ENCODE data around the gene PARP15.
"Not testable (repeated sequence)": the region's sequence is repeated elsewhere in the genome, so short reads cannot be mapped to it uniquely, and the experiment has no call there.

Gene PARP15

DNA sequence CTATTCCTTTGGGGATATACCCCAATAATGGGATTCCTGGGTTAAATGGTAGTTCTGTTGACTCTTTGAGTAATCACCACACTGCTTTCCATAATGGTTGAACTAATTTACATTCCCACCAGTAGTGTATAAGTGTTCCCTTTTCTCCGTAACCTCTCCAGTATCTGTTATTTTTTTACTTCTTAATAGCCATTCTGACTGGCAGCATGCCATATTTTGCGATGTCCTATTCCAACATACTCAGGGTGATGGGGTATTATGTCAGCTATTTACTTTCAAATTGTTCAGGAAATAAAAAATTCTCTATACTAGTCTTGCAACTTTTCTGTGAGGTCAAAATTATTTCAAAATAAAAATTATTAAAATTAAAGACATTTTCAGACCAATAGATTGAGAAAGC, 94.1 kb downstream of the PARP15 start:
- no peak for DNase-seq

DNA sequence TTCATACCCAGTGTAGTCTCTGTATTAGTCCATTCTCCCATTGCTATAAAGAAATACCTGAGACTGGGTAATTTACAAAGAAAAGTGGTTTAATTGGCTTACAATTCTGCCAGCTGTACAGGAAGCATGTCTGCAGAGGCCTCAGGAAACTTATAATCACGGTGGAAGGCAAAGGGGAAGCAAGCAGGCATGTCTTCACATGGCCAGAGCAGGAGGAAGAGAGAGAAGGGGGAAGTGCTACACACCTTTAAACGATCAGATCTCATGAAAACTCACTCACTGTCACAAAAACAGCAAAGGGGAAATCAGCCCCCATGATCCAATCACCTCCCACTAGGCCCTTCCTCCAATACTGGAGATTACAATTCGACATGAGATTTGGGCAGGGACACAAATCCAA, 96.9 kb downstream of the PARP15 start:
- DNase-seq = no peak

DNA sequence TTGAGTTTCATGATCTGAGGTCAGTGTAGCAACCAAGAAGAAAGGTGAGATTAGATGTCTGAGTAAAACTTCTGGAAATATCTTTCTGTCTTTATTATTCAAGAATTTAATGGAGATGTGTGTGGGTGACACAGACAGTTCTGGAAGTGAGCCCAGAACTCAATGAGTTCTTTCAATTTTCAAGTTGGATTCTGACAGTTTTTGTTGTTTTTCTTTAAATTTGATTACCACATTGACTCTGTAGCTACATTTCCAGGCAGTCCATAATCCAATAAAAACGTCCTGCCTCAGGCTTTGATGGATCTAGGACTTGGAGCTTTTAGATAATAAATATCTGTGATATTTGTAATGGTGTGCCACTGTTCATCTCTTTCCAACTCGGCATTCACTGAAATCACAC, 99.3 kb downstream of the PARP15 start:
- DNase-seq = no peak

DNA sequence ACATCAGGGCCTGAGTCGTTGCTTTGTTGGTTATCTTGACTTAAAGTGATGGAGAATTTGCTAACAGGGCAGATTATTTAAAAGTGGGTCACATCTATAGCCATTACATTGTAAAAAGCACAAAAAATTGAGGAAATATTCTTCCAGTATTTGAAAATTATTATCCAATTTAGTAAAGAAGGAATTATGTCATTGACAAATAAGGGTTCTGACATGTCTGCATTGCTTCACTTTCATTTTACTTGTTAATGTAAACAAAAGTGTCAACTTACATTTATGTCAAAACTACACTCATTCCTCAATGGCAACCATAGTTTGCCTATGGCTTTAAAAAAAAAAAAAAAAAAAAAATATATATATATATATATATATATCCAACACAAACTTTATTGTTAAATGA, 99.8 kb downstream of the PARP15 start:
- no peak for DNase-seq

DNA sequence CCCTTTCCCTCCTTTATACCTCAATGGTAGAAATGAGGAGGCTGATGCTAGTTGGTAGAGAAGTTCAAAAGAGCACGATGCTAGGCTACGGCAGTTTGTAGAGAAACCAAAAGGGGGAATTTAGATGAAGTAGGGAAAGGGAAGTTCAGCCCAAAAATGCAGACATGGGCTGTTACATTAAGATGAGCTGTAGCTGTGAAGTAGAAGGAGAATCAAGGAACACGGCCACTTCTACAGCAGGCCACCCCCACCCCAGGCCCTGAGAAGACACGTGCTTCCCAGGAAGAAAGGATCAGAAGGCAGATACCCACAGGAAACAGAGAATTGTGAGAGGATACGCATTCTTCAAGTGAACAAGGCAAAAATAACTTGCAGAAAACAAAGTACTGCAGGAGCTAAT, 101.1 kb downstream of the PARP15 start:
- DNase-seq = no peak

DNA sequence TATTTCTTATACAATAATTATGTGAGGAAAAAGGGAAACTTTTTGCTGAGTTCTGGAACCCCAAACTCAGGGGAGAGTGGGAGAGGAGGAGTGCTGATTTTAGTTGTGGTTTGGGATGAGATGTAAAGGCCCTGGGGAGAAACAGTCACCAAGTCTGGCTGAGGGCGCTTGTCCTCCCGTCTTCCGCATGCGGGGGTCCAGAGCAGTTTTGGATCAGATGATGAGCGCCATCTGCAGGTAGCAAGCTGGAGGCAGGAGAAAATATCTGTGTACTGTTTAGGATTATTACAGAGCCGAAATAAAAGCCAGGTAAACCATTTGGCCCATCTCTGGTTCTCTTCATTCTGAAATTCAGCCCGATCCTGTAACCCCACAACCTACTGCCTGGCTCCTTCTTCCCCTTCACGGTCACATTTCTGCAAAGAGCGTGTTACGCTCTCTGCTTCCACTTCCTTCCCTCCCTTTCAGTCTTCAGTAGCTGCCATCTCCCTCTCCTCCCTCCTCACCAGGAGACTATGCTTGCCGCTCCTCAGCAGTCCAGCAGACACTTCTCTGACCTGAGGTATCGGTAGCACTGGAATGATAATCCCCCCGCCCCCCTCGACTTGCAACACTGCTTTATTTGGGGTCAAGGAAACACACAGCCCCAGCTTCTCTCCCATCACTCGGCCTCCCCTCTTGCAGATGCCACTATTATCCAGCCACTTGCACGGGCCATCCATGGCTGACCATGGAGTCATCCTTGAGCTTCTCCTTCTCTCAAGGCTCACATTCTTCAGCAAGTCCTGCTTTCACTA, 101.8 kb downstream of the PARP15 start:
- DNase-seq = peak; percentile 22 to 68 (median 50)

DNA sequence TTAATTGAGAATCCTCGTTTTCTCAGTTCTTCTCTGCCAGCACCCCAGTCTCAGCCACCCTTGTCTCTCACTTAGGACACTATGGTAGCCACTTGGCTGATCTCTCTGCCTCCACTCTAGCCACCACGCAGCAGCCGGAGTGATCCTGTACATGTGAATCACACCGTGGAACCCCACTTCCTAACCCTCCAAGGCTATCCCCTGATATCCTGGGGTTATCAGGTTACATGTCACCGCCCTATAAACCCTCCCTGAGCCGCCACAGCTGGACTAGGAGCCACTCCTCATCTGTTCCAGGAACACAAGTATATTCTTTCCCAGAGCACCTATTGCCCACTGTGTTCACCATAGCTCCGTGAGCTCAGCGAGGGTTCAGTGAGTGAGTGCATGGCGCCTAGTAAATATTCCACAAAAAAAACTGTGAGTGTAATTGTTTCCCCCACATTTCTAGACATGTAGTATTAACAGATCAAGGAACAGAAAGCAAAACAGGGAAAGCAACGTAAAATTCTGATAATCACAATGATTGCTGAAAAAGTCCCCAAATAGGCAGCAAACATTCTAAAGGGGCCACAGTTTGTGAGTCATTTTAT, 102.5 kb downstream of the PARP15 start:
- DNase-seq = no peak

DNA sequence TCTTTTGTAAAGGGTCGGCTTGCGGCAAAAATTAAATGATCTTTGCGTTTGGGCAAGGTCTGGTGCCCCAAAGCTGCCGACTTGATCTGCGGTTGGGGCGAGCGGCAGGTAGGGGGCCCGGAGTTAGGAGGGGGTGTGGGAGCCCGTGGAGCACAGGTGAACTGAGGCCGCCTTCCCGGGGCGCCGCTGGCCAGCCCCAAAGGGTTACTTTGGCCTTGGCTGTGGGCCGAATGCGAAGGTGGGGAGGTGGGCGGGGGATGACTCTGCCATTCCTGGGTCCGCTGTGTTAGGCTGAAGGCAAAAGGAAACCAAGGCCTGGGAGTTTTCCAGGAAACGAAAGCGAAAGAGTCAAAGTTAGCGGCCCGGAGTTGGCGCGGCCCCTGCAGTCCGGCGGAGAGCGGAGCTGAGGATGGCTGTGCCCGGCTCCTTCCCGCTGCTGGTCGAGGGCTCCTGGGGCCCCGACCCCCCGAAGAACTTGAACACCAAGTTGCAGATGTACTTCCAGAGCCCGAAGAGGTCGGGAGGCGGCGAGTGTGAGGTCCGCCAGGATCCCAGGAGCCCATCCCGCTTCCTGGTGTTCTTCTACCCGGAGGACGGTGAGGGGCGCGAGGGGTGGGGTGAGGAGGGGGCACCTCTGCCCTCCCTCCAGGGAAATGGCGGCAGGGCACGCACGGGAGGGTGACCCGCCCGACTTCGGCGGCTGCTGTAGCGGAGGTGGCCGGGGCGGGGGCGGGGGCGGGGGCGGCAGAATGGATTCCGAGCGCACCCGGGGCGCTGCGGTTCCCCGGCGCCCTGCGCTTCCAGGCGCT, 103.2 kb downstream of the PARP15 start, which contains the start of gene PARP14:
Gene PARP14, plus strand, starts transcription at position 365 of the 809 bp plus-strand sequence. Its CDS starts 45 bp downstream, at position 410.
- peak in 2 of 4 experiments; percentile 44 to 53 for DNase-seq

DNA sequence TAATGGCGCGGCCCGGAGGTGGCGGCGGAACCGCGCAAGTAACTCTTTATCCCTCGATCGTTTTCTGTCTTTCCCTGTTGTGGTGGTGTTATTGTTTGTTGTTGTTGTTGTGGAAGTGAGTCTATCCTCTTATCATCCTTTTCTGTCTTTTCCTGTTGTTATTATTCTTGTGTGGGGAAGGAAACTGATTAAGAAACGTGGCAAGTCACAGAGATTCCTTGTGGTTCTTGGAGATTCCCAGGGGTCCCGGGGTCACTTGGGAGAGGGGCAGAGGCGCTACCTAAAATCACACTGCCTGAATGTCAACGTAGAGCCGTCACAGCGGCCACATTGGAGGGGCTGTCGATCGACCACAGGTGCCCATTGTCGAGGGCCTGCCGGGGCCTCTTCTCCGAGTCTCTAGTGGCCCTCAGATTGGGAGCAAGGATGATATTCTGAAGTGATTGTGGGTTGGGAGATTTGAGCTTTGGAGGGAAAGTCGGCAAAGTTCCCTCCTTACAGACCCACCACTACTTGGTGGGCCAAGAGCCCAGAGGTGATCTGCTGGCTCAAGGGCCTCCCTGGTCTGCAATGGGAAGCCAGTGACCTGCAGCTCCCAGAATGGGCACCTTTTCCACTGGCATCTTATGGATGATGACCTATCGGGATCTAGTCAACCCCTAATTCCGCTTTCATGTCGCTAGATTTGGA, 104.0 kb downstream of the PARP15 start:
- no peak for DNase-seq

DNA sequence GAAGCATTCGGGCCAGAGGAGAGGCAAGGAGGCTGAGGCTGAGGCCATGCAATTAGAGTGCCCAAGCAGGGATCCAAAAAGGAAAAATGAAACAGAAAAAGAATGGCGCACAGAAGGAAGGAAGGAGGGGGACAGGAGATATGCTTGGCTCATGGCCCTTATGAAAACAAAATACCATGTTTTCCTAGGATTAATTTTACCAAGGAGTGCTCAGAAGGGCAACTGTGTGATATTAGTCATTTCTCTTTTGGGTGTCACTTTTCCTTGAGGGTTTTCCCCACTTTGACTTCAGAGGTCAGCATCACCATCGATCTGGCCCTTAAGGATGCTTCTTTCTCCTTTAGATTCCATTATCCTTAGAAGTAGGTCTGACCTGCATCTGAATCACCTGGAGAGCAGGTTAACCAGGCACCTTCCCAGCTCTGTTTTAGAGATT, 104.5 kb downstream of the PARP15 start:
- no peak for DNase-seq

DNA sequence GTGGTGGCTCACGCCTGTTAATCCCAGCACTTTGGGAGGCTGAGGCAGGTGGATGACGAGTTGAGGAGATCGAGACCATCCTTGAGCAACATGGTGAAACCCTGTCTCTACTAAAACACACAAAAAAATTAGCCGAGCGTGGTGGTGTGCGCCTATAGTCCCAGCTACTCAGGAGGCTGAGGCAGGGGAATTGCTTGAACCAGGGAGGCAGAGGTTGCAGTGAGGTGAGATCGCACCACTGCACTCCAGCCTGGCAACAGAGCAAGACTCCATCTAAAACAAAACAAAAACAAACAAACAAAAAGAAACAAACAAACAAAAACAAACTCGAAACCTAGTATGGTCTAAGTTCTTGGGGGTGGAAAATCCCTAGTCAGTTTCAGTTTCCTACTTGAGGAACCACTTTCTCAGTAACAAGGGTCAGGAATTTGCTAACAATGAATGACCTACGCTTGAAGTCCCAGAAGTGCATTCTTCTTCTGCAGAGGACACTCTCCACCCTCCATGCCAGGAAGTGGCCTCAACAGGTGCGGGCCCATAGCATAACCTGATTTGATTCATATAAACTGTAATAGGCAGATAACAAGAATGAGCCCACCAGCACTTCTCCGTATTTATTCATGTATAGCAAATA, 105.4 kb downstream of the PARP15 start:
- DNase-seq = not testable (repeated sequence)

DNA sequence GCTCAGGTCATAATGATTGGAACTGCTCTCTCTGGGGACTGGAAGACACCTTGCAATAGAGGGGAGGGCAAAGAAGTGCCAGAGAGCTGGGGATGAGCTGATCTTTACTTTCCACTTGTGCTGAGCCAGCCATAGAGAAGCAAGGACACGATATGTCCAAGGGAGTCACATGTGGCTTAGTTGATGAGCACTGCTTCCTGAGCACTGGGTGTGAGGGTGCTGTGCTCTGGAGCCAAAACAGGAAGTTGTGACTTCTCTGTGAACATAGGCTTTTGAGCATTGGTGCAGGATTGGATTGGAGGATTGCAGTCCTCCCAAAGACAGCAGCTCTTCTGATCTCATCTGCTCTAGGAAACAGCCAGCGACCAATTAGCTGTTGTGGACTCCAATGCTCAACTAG, 109.8 kb downstream of the PARP15 start:
- DNase-seq = no peak
